ENCODE results near the gene MBOAT2. TPM values are rescaled to one million over a fixed set of nuclear protein-coding genes. Genes with fewer than 3 reads are reported as not detected.

Gene MBOAT2
- total and polyA plus RNA-seq, 2 of the 13 experiments (the other 11 are each of a cell fraction or from before 2014, with no cell fraction given): 0.11 to 0.36 TPM

GRCh38 chr2:9003366-9003615, 193 bp downstream of the MBOAT2 start:
- no peak overlapping the region for H3K9ac ChIP-seq (ENCODE audit: insufficient read depth, low read depth, low read length)
- H2AFZ ChIP-seq (ENCODE audit: low read length): no peak overlapping the region
- TF ChIP-seq PATZ1 (CRISPR knock-in tag; IDR thresholded peaks at IDR 0.05) (0 out of 2 replicates have a peak, but pooled peaks have one; percentile 5), HOMEZ (CRISPR knock-in tag; IDR thresholded peaks at IDR 0.05; ENCODE audit: low read depth) (no peak)
- ChIA-PET CTCF (ENCODE audit: low intra/inter-chr PET ratio, low total read pairs) (no interaction called here), POLR2A (no interaction called here)
- ATAC-seq (no peak), DNase-seq (ENCODE audit: low spot score) (no peak), FAIRE-seq (no peak)
- no peak overlapping the region for H3K27ac ChIP-seq (ENCODE audit: extremely low read length, insufficient read depth, low read length)
- H3K4me1 ChIP-seq (ENCODE audit: insufficient read depth, low read length): no peaks in the 10 kb centered on the region
- intact Hi-C loops (cut with micrococcal nuclease; ENCODE audit: unreplicated experiment) (no loop called here), in situ Hi-C loops (cut with HindIII; ENCODE audit: extremely low pct_ligation_motif_present, low pct_unique_long_range_greater_than_20kb) (no loop called here)
- no peaks in the 10 kb centered on the region for H3K36me3 ChIP-seq (replicated peaks in 1 of 2; ENCODE audit: control insufficient read depth in 1 of 2, insufficient read depth in 2 of 2, low read length in 2 of 2)
- WGBS (ENCODE audit: low lambda C conversion rate): no CpG with 5 or more reads among the region's 25 CpGs
- H3K27me3 ChIP-seq (ENCODE audit: control insufficient read depth in 1 of 2, insufficient read depth in 2 of 2, low read length in 2 of 2): peaks cover 0 to 42% of the 10 kb centered on the region in 2 experiments; a peak in 4 of 5 replicates
- no peaks in the 10 kb centered on the region for H3K9me3 ChIP-seq (ENCODE audit: low read length)
- peak overlapping the region in 1 of 3 experiments; percentile 49; a peak in 1 of 6 replicates for H3K4me3 ChIP-seq (replicated peaks in 1 of 3; ENCODE audit: insufficient read depth in 1 of 3, low read depth in 2 of 3, low read length in 3 of 3)
- peak overlapping the region; percentile 60 for H3K4me2 ChIP-seq (ENCODE audit: low read depth, low read length)
- H4K20me1 ChIP-seq (ENCODE audit: insufficient read depth, low read length): no peaks in the 10 kb centered on the region
- no peaks in the 10 kb centered on the region for H3K79me2 ChIP-seq (ENCODE audit: insufficient read depth, low read length)
- no TSS peak for BruUV-seq (replicated peaks)

- no peaks in the 10 kb centered on the region for H3K4me1 ChIP-seq (ENCODE audit: insufficient read depth, low read length)
- peak overlapping the region; percentile 60; the same call in 1 of the 2 replicates for H3K4me2 ChIP-seq (ENCODE audit: low read depth, low read length)
- H2AFZ ChIP-seq (ENCODE audit: low read length): no peak overlapping the region
- H3K79me2 ChIP-seq (ENCODE audit: insufficient read depth, low read length): no peaks in the 10 kb centered on the region
- no peaks in the 10 kb centered on the region for H3K36me3 ChIP-seq (replicated peaks in 1 of 2; ENCODE audit: control insufficient read depth in 1 of 2, insufficient read depth in 2 of 2, low read length in 2 of 2)
- H3K27me3 ChIP-seq (ENCODE audit: control insufficient read depth in 1 of 2, insufficient read depth in 2 of 2, low read length in 2 of 2): peaks cover 0 to 42% of the 10 kb centered on the region in 2 experiments; a peak in 4 of 5 replicates
- in situ Hi-C loops (cut with HindIII; ENCODE audit: extremely low pct_ligation_motif_present, low pct_unique_long_range_greater_than_20kb): no loop called here
- intact Hi-C loops (cut with micrococcal nuclease; ENCODE audit: unreplicated experiment): no loop called here
- FAIRE-seq (no peak), ATAC-seq (peak; percentile 17; the same call in 2 of the 3 replicates), DNase-seq (ENCODE audit: low spot score) (no peak)
- H3K27ac ChIP-seq (ENCODE audit: extremely low read length, insufficient read depth, low read length): no peak overlapping the region
- H4K20me1 ChIP-seq (ENCODE audit: insufficient read depth, low read length): no peaks in the 10 kb centered on the region
- peak overlapping the region in 1 of 3 experiments; percentile 49; a peak in 1 of 6 replicates for H3K4me3 ChIP-seq (replicated peaks in 1 of 3; ENCODE audit: insufficient read depth in 1 of 3, low read depth in 2 of 3, low read length in 3 of 3)
- no peaks in the 10 kb centered on the region for H3K9me3 ChIP-seq (ENCODE audit: low read length)
- WGBS (ENCODE audit: low lambda C conversion rate): 36% methylated on average over 40 of the region's 44 CpGs
- no TSS peak for BruUV-seq (replicated peaks)
- TF ChIP-seq ZNF883 (CRISPR knock-in tag; IDR thresholded peaks at IDR 0.05; ENCODE audit: not compliant biosample characterization) (peak; percentile 25), ARNT2 (CRISPR knock-in tag; IDR thresholded peaks at IDR 0.05; ENCODE audit: low read depth) (0 out of 2 replicates have a peak, but pooled peaks have one; percentile 41), DRAP1 (CRISPR knock-in tag; IDR thresholded peaks at IDR 0.05) (no peak), ZNF34 (CRISPR knock-in tag; IDR thresholded peaks at IDR 0.05; ENCODE audit: borderline replicate concordance) (no peak), EZH2 (conservative IDR thresholded peaks at IDR 0.05; ENCODE audit: low read depth, low read length) (peak; percentile 62; the same call in 1 of the 2 replicates), RAD51 (IDR thresholded peaks at IDR 0.05; ENCODE audit: borderline replicate concordance) (no peak)
- H3K9ac ChIP-seq (ENCODE audit: insufficient read depth, low read depth, low read length): no peak overlapping the region
- CTCF ChIA-PET (ENCODE audit: low intra/inter-chr PET ratio, low total read pairs): no interaction called here
- POLR2A ChIA-PET: no interaction called here
These were observed 683 bp downstream of the MBOAT2 start for GRCh38 chr2:9002637-9003365.

Data from HepG2 (cell line).